Heart right ventricle (tissue), 16 donors: ENCODE data around the gene OR2Y1. TPM values are rescaled to one million over a fixed set of nuclear protein-coding genes. Genes with fewer than 3 reads are reported as not detected.

Experiments used
- ATAC-seq, 8 donors: fragments of 200-7000 bp; cut with Tn5 transposase; one replicate each; pipeline ENCODE4 v1.9.1; 2020; ENCODE audit warnings: mild to moderate bottlenecking in 8 of 8, moderate library complexity in 8 of 8, moderate number of reproducible peaks in 1 of 8
- DNase-seq, 2 donors: peaks; one replicate each; pipeline ENCODE4 v3.0.0-alpha.2; 2020
- H3K27ac ChIP-seq, 10 donors: fragments of 200-600 bp; sonication (generic) in 2 of 10; one replicate each; pipeline versions ENCODE4 v1.5.0 to v1.8.0; 2020 to 2022; ENCODE audit warnings: mild to moderate bottlenecking in 3 of 10
- H3K27me3 ChIP-seq, 7 donors: fragments of 200-600 bp; one replicate each; pipeline ENCODE4 v1.8.0; 2021 to 2022; ENCODE audit warnings: mild to moderate bottlenecking in 2 of 7
- H3K36me3 ChIP-seq, 9 donors: fragments of 200-600 bp; sonication (generic) in 1 of 9; one replicate each; pipeline versions ENCODE4 v1.5.0 to v1.8.0; 2020 to 2022; ENCODE audit warnings: mild to moderate bottlenecking in 2 of 9
- H3K4me1 ChIP-seq, 9 donors: fragments of 200-600 bp; sonication (generic) in 1 of 9; one replicate each; pipeline versions ENCODE4 v1.5.0 to v1.8.0; 2020 to 2022; ENCODE audit warnings: mild to moderate bottlenecking in 4 of 9
- H3K4me3 ChIP-seq, 10 donors: fragments of 200-600 bp; sonication (generic) in 2 of 10; one replicate each; pipeline versions ENCODE4 v1.5.0 to v1.8.0; 2020 to 2022; ENCODE audit warnings: mild to moderate bottlenecking in 7 of 10, moderate library complexity in 2 of 10
- H3K9me3 ChIP-seq, 11 donors: fragments of 200-600 bp in 10 of 11; sonication (generic) in 2 of 11; one replicate each; pipeline versions ENCODE4 v1.5.0 to v1.8.0; 2013 to 2022; ENCODE audit warnings: mild to moderate bottlenecking in 2 of 11, control low read depth in 1 of 11, moderate library complexity in 1 of 11
- WGBS, 2 donors: extraction: QIAGEN DNeasy Blood & Tissue Kit; methylation state at CpG; one replicate each; pipeline ENCODE4 v1.1.7; 2013; ENCODE audit warnings: inconsistent platforms in 1 of 2; 5-methylcytosine and 5-hydroxymethylcytosine counted together
- intact Hi-C, 10 donors: fragments of 100-400 bp; cut with DNase I; formaldehyde crosslinking; loops; one replicate each; pipeline versions ENCODE4 v1.11.1 to v1.14.2; 2022
- polyA plus RNA-seq, 2 donors: library from polyadenylated mRNA; stranded (reverse); fragments of 200-250 nt; gene quantifications; one replicate each; pipeline ENCODE4 v1.2.3, GENCODE V29; 2013
- total RNA-seq, 10 donors: library from RNA; stranded (reverse); fragmentation: NEBNext Ultra II Directional in 3 of 10; extraction: Animal tissue kit (Norgen Biotek cat#: 25700) in 3 of 10; gene quantifications; one replicate each; pipeline versions ENCODE4 v1.2.1 to v1.2.4, GENCODE V29; 2021 to 2023
- TF ChIP-seq, protein P1 (sequence below), 9 donors: fragments of 200-600 bp; sonication (generic) in 2 of 9; IDR thresholded peaks; one replicate each; pipeline versions ENCODE4 v1.5.0 to v1.8.0; 2021 to 2022; ENCODE audit warnings: antibody characterized with exemption in 9 of 9, mild to moderate bottlenecking in 5 of 9, moderate library complexity in 1 of 9
- donor health status: Arrhythmogenic right ventricular cardiomyopathy.
- donor health status: ischemic (EF 13 %, LVEDD 7.1; RV severe dilation, severe dysfunction).
- donor health status: healthy with polysubstance abuse.
- donor health status: DM: no; HTN: yes; CAD: no.
- donor health status: DM: no; HTN: no; CAD: no.
- donor health status: ischemic (EF 25% LVEDD 6.9; RV normal size, moderate dysfunction).
- donor health status: ischemic (EF 25% LVEDD 5.7; RV mildly dilated, moderate dysfunction).
- donor health status: healthy.
- donor health status: DM: yes; HTN: yes; CAD: no.
- donor health status: Ischemic cardiomyopathy.
- donor health status: ischemic (EF 35%, LVEDD 5.7; RV mildly dilated, moderate dysfunction).
- donor health status: nonischemic (EF 11% LVEDD 7.7; RV severe dilation, severe dysfunction).
- donor health status: DM: yes; HTN: yes; CAD: no.
- donor health status: PGD.
- donor health status: ischemic (EF 29% LVEDD 5.4; RV normal size, mild dysfunction).
- donor health status: nonischemic (EF 23%, LVEDD 6.1; RV moderate dilation, normal function).

The OR2Y1 gene
- total and polyA plus RNA-seq, 12 donors = not detected

DNA sequence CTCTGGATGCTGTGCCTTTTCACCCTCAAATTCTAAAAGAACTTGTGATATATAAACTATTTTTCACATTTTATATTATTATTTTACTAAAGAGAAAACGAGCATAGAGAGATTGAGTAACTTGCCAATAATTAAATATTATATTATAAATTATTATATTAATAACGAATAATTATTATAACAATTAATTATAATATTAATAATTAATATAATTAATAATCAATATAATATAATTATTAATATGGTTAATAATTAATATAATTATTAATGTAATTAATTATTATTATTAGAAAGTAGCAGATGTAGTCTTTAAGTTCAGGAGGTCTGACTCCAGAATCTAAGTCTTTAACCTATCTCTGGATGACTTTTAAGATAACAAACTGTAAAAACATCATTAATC lies 20.1 kb downstream of the OR2Y1 start:
- WGBS, 2 donors = 69 to 72% methylated on average over 2 of the region's 2 CpGs
- Histone ChIP-seq H3K36me3 (no peaks in the 10 kb centered on the region), H3K9me3 (no peaks in the 10 kb centered on the region), H3K4me3 (no peak overlapping the region), H3K4me1 (no peaks in the 10 kb centered on the region), H3K27ac (no peak overlapping the region), H3K27me3 (peaks cover 0 to 18% (median 14%) of the 10 kb centered on the region in 7 donors)
- DNase-seq (no peak), ATAC-seq (no peak)
- intact Hi-C loops = loop anchor here in 2 of 10 donors (5.0 kb wide), 2 partner anchors 247 to 427 kb away; partner anchors contain the start of gene MAPK9 (in 1 of the 2)
- TF ChIP-seq, protein P1, sequence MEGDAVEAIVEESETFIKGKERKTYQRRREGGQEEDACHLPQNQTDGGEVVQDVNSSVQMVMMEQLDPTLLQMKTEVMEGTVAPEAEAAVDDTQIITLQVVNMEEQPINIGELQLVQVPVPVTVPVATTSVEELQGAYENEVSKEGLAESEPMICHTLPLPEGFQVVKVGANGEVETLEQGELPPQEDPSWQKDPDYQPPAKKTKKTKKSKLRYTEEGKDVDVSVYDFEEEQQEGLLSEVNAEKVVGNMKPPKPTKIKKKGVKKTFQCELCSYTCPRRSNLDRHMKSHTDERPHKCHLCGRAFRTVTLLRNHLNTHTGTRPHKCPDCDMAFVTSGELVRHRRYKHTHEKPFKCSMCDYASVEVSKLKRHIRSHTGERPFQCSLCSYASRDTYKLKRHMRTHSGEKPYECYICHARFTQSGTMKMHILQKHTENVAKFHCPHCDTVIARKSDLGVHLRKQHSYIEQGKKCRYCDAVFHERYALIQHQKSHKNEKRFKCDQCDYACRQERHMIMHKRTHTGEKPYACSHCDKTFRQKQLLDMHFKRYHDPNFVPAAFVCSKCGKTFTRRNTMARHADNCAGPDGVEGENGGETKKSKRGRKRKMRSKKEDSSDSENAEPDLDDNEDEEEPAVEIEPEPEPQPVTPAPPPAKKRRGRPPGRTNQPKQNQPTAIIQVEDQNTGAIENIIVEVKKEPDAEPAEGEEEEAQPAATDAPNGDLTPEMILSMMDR (IDR thresholded peaks at IDR 0.05) = no peak

DNA sequence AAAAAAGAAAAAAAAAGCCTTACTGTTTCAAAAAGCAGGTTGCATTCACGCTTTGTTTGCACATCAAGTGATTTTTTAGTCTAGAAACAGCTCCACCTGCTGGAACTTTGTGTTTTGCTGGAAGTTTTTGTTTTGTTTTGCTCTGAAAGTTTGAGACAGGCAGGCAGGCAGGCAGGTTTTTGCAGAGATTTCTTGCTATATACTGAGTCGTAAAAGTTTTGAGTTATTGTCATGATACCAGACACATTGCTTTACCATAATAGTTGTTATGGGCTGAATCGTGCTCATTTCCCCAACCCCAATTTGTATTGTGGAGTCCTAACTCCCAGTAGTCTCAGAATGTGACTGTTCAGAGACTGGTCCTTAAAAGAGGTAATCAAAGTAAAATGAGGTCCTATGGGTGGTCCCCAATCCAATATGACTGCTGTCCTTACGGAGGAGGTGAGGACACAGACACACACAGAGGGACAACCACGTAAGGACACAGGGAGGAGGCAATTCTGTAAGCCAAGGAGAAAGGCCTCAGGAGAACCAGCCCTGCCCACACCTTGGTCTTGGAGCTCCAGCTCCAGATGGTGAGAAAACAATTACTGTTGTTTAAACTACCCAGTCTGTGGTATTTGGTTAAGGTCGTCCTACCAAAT lies 20.9 kb downstream of the OR2Y1 start:
- intact Hi-C loops = loop anchor here in 2 of 10 donors (5.0 kb wide), 2 partner anchors 247 to 427 kb away; partner anchors contain the start of gene MAPK9 (in 1 of the 2)
- WGBS, 2 donors = 47 to 48% methylated on average over 6 of the region's 6 CpGs
- peaks cover 0 to 24% (median 13%) of the 10 kb centered on the region in 7 donors for H3K27me3 ChIP-seq
- no peak overlapping the region for H3K4me3 ChIP-seq
- H3K4me1 ChIP-seq = no peaks in the 10 kb centered on the region
- H3K9me3 ChIP-seq = peaks cover 0 to 6% (median 0%) of the 10 kb centered on the region in 11 donors
- DNase-seq (no peak), ATAC-seq (no peak)
- H3K36me3 ChIP-seq = no peaks in the 10 kb centered on the region
- TF ChIP-seq, protein P1 (IDR thresholded peaks at IDR 0.05) = peak in 8 of 9 donors; percentile 12 to 68 (median 55)
- no peak overlapping the region for H3K27ac ChIP-seq

DNA sequence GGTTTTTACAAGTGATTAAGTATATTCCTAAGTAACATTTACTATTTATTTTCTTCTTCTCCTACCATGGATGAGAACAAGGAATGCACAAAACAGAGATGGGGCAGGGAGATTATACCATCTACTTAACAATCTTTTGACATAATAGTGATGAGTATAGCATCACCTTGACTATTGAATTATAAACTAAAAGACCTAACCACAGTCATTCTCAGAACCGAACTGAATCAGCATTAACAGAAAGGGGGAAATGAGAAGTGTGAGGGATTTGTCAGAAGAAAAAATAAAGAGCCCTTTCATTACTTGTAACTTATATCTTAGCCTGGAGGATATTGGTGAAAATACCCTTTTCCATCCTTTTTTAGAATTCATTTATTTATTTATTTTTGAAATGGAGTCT lies 21.9 kb downstream of the OR2Y1 start:
- Histone ChIP-seq H3K27me3 (peaks cover 0 to 28% (median 13%) of the 10 kb centered on the region in 7 donors), H3K4me1 (no peaks in the 10 kb centered on the region), H3K36me3 (no peaks in the 10 kb centered on the region), H3K27ac (no peak overlapping the region), H3K9me3 (peaks cover 0 to 13% (median 0%) of the 10 kb centered on the region in 11 donors), H3K4me3 (no peak overlapping the region)
- DNase-seq (no peak), ATAC-seq (no peak)
- TF ChIP-seq, protein P1 (IDR thresholded peaks at IDR 0.05) = no peak
- WGBS, 2 donors = 83 to 89% methylated on average over 1 of the region's 1 CpG
- intact Hi-C loops = loop anchor here in 2 of 10 donors (5.0 kb wide), 2 partner anchors 246 to 426 kb away; partner anchors contain the start of gene MAPK9 (in 1 of the 2)

DNA sequence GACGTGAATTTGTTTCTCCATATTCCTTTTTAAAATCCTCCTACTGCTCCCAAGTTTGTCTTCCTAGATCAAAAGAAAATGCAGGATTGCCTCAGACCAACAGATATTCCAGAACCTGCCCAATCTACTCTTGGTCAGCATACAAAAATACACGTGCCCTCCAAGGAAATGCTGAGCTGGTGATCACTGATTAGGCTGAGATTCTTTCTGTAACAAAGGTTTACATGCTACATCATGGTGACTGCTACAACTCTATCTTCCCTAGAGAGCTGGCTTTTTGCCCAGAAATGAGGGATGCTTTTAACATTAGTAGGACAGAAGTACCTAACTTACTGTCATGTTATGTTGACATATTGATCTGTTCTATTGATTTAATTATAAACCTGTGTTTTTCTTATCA lies 35.5 kb downstream of the OR2Y1 start:
- no peaks in the 10 kb centered on the region for H3K4me1 ChIP-seq
- no peak overlapping the region for H3K27ac ChIP-seq
- DNase-seq = no peak
- ATAC-seq = no peak
- TF ChIP-seq, protein P1 (IDR thresholded peaks at IDR 0.05) = no peak
- H3K36me3 ChIP-seq = no peaks in the 10 kb centered on the region
- 31% methylated on average over 2 of the region's 2 CpGs for WGBS, 2 donors
- intact Hi-C loops = no loop called here
- peaks cover 0 to 8% (median 6%) of the 10 kb centered on the region in 7 donors for H3K27me3 ChIP-seq
- H3K4me3 ChIP-seq = no peak overlapping the region
- peaks cover 0 to 26% (median 0%) of the 10 kb centered on the region in 11 donors for H3K9me3 ChIP-seq
